ENCODE results near the gene SEMA4G. TPM values are rescaled to one million over a fixed set of nuclear protein-coding genes. Genes with fewer than 3 reads are reported as not detected.

Gene SEMA4G
- total and polyA plus RNA-seq, 2 of the 13 experiments (the other 11 are each of a cell fraction or from before 2014, with no cell fraction given) = 46.2 to 207 TPM

GRCh38 chr10:100970914-100971811 is 1.9 kb downstream of the SEMA4G start (continued):
- TF ChIP-seq GFI1 (CRISPR knock-in tag; IDR thresholded peaks at IDR 0.05; ENCODE audit: borderline replicate concordance) = peak; percentile 75
- TF ChIP-seq PHF5A (CRISPR knock-in tag; IDR thresholded peaks at IDR 0.05; ENCODE audit: low read depth, unreplicated experiment) = peak; percentile 94
- no peak; the same call in none of the 2 replicates for TF ChIP-seq REPIN1 (CRISPR knock-in tag; IDR thresholded peaks at IDR 0.05; ENCODE audit: borderline replicate concordance, low read depth)
- TF ChIP-seq ZNF569 (CRISPR knock-in tag; IDR thresholded peaks at IDR 0.05; ENCODE audit: borderline replicate concordance) = no peak
- 0 out of 2 replicates have a peak, but pooled peaks have one; percentile 42 for TF ChIP-seq ZMYM2 (CRISPR knock-in tag; IDR thresholded peaks at IDR 0.05)
- peak; percentile 84; the same call in 1 of the 2 replicates for TF ChIP-seq DPF2 (CRISPR knock-in tag; IDR thresholded peaks at IDR 0.05; ENCODE audit: borderline replicate concordance, low read depth)
- no peak for TF ChIP-seq HES4 (CRISPR knock-in tag; IDR thresholded peaks at IDR 0.05; ENCODE audit: borderline replicate concordance)
- no peak for TF ChIP-seq RNF219 (CRISPR knock-in tag; IDR thresholded peaks at IDR 0.05)
- TF ChIP-seq IRX3 (CRISPR knock-in tag; IDR thresholded peaks at IDR 0.05; ENCODE audit: borderline replicate concordance, low read depth) = no peak
- no peak for TF ChIP-seq EZH2 (conservative IDR thresholded peaks at IDR 0.05; ENCODE audit: low read depth, low read length)
- no peak for TF ChIP-seq ZNF75D (CRISPR knock-in tag; IDR thresholded peaks at IDR 0.05; ENCODE audit: borderline replicate concordance)
- TF ChIP-seq ZNF329 (CRISPR knock-in tag; IDR thresholded peaks at IDR 0.05; ENCODE audit: low read depth) = no peak
- no peak for TF ChIP-seq ZNF7 (CRISPR knock-in tag; IDR thresholded peaks at IDR 0.05)
- TF ChIP-seq KMT2A (CRISPR knock-in tag; IDR thresholded peaks at IDR 0.05) = no peak
- TF ChIP-seq HDAC6 (IDR thresholded peaks at IDR 0.05; ENCODE audit: low read depth, low read length) = no peak
- peak; percentile 36; the same call in 1 of the 2 replicates for TF ChIP-seq ZNF12 (CRISPR knock-in tag; IDR thresholded peaks at IDR 0.05)
- no peak for TF ChIP-seq ISX (CRISPR knock-in tag; conservative IDR thresholded peaks at IDR 0.05)
- no peak for TF ChIP-seq ZNF724P (CRISPR knock-in tag; IDR thresholded peaks at IDR 0.05; ENCODE audit: borderline replicate concordance)
- TF ChIP-seq RARG (CRISPR knock-in tag; IDR thresholded peaks at IDR 0.05; ENCODE audit: low read depth) = no peak
- peak; percentile 97 for TF ChIP-seq ZGPAT (CRISPR knock-in tag; IDR thresholded peaks at IDR 0.05)
- no peak for TF ChIP-seq ZNF276 (CRISPR knock-in tag; IDR thresholded peaks at IDR 0.05; ENCODE audit: low read depth)
- no peak for TF ChIP-seq KDM5A (IDR thresholded peaks at IDR 0.05; ENCODE audit: borderline replicate concordance, low read length)
- peak; percentile 97 for TF ChIP-seq ZBTB20 (CRISPR knock-in tag; IDR thresholded peaks at IDR 0.05; ENCODE audit: borderline replicate concordance, low read depth)
- TF ChIP-seq KLF6 (CRISPR knock-in tag; IDR thresholded peaks at IDR 0.05) = peak; percentile 39; the same call in 1 of the 2 replicates
- no peak for TF ChIP-seq HNRNPH1 (optimal IDR thresholded peaks at IDR 0.05; ENCODE audit: low read depth, low read length)
